ENCODE data around the gene TUBB2A.
"Not testable (repeated sequence)": the region's sequence is repeated elsewhere in the genome, so short reads cannot be mapped to it uniquely, and the experiment has no call there.

Gene TUBB2A

DNA sequence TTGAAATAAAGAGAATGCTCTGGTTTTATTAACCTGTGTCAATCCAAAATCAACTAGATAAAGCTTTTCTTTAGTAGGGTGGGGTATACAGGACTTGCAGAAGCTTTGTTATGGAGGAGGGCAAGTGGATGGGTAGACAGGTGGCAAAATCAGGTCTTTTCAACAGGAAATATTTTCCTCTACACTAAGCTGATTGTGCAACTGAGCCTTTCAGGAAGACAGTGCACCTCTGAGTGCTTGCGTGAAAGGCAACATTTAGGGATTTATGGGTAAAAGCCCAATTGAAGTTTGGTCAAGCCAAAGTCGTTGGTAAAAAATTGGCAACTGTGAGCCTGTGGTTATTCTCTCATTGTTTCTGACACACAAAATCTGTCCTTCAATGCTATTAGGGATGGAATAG, 23.8 kb upstream of the TUBB2A start:
- H3K4me3 ChIP-seq (ENCODE audit: low read depth, low read length) = no peak overlapping the region
- DNase-seq (ENCODE audit: low read depth) = no peak

GRCh38 chr6:3179945-3180344, 22.6 kb upstream of the TUBB2A start:
- not testable (repeated sequence) for H3K4me3 ChIP-seq (ENCODE audit: low read depth, low read length); DNase-seq (ENCODE audit: low read depth)

More for the DNA sequence above, 23.8 kb upstream of the TUBB2A start:
- TF ChIP-seq, protein P1, sequence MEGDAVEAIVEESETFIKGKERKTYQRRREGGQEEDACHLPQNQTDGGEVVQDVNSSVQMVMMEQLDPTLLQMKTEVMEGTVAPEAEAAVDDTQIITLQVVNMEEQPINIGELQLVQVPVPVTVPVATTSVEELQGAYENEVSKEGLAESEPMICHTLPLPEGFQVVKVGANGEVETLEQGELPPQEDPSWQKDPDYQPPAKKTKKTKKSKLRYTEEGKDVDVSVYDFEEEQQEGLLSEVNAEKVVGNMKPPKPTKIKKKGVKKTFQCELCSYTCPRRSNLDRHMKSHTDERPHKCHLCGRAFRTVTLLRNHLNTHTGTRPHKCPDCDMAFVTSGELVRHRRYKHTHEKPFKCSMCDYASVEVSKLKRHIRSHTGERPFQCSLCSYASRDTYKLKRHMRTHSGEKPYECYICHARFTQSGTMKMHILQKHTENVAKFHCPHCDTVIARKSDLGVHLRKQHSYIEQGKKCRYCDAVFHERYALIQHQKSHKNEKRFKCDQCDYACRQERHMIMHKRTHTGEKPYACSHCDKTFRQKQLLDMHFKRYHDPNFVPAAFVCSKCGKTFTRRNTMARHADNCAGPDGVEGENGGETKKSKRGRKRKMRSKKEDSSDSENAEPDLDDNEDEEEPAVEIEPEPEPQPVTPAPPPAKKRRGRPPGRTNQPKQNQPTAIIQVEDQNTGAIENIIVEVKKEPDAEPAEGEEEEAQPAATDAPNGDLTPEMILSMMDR (IDR thresholded peaks at IDR 0.05; ENCODE audit: control insufficient read depth, extremely low read depth, insufficient read depth) = no peak

DNA sequence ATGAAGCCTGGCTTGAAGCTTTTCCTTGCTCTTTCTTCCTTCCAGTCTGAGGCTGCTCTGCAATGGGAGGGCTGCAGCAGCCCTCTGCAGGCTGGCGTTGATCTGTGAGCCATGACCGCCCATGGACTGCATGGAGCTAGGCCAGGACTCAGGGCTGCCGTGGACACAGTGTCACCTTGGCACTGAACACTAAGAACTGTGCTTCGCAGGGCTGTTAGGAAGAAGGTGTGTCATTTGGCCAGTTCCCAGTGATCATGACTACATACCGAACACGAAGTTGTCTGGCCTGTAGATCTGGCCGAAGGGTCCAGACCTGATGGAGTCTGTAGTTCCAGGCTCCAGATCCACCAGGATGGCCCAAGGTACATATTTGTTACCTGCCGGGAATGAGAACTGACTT, 21.3 kb upstream of the TUBB2A start:
- not testable (repeated sequence) for H3K4me3 ChIP-seq (ENCODE audit: low read depth, low read length)
- peak; percentile 50 for DNase-seq (ENCODE audit: low read depth)

GRCh38 chr6:3176562-3177355, 19.4 kb upstream of the TUBB2A start:
- DNase-seq (ENCODE audit: low read depth) = no peak
- no peak overlapping the region for H3K4me3 ChIP-seq (ENCODE audit: low read depth, low read length)
- TF ChIP-seq, protein P1 (IDR thresholded peaks at IDR 0.05; ENCODE audit: control insufficient read depth, extremely low read depth, insufficient read depth) = no peak

- no peak overlapping the region for H3K4me3 ChIP-seq (ENCODE audit: low read depth, low read length)
- TF ChIP-seq, protein P1 (IDR thresholded peaks at IDR 0.05; ENCODE audit: control insufficient read depth, extremely low read depth, insufficient read depth) = no peak
- no peak for DNase-seq (ENCODE audit: low read depth)
These were observed 18.5 kb upstream of the TUBB2A start for GRCh38 chr6:3175715-3176402.

- H3K4me3 ChIP-seq (ENCODE audit: low read depth, low read length); DNase-seq (ENCODE audit: low read depth): not testable (repeated sequence)
These were observed 16.3 kb upstream of the TUBB2A start for GRCh38 chr6:3173636-3174089.

- DNase-seq (ENCODE audit: low read depth) = peak; percentile 36
- not testable (repeated sequence) for H3K4me3 ChIP-seq (ENCODE audit: low read depth, low read length)
These were observed 15.4 kb upstream of the TUBB2A start for GRCh38 chr6:3172789-3173188.

DNA sequence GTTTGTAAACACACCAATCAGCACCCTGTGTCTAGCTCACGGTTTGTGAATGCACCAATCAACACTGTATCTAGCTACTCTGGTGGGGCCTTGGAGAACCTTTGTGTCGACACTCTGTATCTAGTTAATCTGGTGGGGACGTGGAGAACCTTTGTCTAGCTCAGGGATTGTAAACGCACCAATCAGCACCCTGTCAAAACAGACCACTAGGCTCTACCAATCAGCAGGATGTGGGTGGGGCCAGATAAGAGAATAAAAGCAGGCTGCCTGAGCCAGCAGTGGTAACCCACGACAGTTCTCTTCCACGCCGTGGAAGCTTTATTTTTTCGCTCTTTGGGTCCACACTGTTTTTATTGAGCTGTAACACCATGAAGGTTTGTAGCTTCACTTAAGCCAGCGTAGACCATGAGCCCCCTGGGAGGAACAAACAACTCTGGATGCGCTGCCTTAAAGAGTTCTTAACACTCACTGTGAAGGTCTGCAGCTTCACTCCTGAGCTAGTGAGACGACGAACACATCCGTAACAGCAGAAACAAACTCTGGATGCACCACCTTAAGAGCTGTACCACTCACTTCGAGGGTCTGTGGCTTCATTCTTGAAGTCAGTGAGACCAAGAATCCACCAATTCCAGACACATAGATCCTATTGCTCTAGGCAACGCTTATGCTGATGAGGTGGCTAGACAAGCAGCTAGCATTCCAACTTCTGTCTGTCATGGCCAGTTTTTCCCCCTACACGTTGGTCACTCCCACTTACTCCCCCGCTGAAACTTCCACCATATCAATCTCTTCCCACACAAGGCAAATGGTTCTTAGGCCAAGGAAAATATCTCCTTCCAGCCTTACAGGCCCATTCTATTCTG, 14.2 kb upstream of the TUBB2A start:
- H3K4me3 ChIP-seq (ENCODE audit: low read depth, low read length); DNase-seq (ENCODE audit: low read depth): not testable (repeated sequence)

- not testable (repeated sequence) for DNase-seq (ENCODE audit: low read depth); H3K4me3 ChIP-seq (ENCODE audit: low read depth, low read length)
These were observed 13.3 kb upstream of the TUBB2A start for GRCh38 chr6:3170676-3171075.

DNA sequence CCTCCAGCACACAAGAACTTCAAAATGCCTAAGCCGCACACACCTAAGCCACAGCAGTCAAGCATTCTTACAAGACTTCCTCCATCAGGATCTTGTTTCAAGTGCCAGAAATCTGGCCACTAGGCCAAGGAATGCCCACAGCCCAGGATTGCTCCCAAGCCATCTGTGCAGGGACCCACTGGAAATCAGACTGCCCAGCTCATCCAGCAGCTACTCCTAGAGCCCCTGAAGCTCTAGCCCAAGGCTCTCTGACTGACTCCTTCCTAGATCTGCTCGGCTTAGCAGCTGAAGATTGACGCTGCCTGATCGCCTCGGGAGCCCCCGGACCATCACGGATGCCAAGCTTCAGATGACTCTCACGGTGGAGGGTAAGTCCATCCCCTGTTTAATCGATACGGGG, 10.7 kb upstream of the TUBB2A start:
- not testable (repeated sequence) for DNase-seq (ENCODE audit: low read depth); H3K4me3 ChIP-seq (ENCODE audit: low read depth, low read length)

DNA sequence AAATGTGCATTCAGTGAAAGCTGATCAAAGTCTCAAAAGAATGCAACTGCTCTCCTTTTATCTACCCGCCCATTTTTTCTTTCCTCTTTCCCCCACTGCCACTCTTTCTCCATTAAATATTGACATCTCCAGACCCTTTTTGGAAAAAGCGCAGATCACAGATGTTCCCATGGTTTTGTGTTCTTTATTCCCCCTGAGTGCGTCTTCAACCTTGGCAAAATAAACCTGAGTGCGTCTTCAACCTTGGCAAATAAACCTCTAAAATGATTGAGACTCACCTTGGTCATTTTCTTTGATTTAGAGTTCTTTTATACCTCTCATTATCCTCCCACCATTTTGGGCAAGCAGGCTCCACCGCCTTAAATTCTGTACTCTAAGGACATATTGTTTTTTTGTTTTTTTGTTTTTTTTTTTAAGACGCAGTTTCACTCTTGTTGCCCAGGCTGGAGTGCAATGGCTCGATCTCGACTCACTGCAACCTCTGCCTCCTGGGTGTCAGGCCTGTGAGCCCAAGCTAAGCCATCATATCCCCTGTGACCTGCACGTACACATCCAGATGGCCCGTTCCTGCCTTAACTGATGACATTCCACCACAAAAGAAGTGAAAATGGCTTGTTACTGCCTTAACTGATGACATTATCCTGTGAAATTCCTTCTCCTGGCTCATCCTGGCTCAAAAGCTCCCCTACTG, 9.3 kb upstream of the TUBB2A start:
- not testable (repeated sequence) for H3K4me3 ChIP-seq (ENCODE audit: low read depth, low read length); DNase-seq (ENCODE audit: low read depth)

Measured in LNCaP clone FGC (cell line).